ENCODE results near the gene ACIN1. TPM values are rescaled to one million over a fixed set of nuclear protein-coding genes. Genes with fewer than 3 reads are reported as not detected.

ACIN1 gene, protein sequence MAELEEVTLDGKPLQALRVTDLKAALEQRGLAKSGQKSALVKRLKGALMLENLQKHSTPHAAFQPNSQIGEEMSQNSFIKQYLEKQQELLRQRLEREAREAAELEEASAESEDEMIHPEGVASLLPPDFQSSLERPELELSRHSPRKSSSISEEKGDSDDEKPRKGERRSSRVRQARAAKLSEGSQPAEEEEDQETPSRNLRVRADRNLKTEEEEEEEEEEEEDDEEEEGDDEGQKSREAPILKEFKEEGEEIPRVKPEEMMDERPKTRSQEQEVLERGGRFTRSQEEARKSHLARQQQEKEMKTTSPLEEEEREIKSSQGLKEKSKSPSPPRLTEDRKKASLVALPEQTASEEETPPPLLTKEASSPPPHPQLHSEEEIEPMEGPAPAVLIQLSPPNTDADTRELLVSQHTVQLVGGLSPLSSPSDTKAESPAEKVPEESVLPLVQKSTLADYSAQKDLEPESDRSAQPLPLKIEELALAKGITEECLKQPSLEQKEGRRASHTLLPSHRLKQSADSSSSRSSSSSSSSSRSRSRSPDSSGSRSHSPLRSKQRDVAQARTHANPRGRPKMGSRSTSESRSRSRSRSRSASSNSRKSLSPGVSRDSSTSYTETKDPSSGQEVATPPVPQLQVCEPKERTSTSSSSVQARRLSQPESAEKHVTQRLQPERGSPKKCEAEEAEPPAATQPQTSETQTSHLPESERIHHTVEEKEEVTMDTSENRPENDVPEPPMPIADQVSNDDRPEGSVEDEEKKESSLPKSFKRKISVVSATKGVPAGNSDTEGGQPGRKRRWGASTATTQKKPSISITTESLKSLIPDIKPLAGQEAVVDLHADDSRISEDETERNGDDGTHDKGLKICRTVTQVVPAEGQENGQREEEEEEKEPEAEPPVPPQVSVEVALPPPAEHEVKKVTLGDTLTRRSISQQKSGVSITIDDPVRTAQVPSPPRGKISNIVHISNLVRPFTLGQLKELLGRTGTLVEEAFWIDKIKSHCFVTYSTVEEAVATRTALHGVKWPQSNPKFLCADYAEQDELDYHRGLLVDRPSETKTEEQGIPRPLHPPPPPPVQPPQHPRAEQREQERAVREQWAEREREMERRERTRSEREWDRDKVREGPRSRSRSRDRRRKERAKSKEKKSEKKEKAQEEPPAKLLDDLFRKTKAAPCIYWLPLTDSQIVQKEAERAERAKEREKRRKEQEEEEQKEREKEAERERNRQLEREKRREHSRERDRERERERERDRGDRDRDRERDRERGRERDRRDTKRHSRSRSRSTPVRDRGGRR
- 100 to 1,000 TPM; 166 to 167 TPM for total RNA-seq

- H3K36me3 Mint-ChIP-seq (ENCODE audit: low read depth): peaks cover 49% of the 10 kb centered on the region
- CTCF ChIA-PET: interaction anchor here (0.5 to 3.1 kb wide), 27 partner anchors 9 to 1639 kb away, joined by 3 to 40 read pairs (median 4); partner anchors contain the start of genes CDH24, CHD8, HAUS4 and HOMEZ
- H3K27ac Mint-ChIP-seq: no peak within 1 kb of the TSS
- peak; percentile 75 for DNase-seq
- no peaks in the 10 kb centered on the region for H3K27me3 Mint-ChIP-seq
- POLR2A ChIA-PET: interaction anchor here (0.6 to 3.6 kb wide), 34 partner anchors 9 to 536 kb away, joined by 3 to 37 read pairs (median 5); partner anchors contain the start of genes AJUBA, CDH24, HAUS4 and HOMEZ
- H3K9me3 Mint-ChIP-seq: no peaks in the 10 kb centered on the region
- no peak within 1 kb of the TSS for H3K4me3 Mint-ChIP-seq
- H3K4me1 Mint-ChIP-seq: peaks cover 37% of the 10 kb centered on the region
These were observed at the start of gene ACIN1 for GRCh38 chr14:23094666-23095195. ACIN1 (minus strand) TSS chr14:23095136; CDS start chr14:23095112, 24 bp downstream.

DNA sequence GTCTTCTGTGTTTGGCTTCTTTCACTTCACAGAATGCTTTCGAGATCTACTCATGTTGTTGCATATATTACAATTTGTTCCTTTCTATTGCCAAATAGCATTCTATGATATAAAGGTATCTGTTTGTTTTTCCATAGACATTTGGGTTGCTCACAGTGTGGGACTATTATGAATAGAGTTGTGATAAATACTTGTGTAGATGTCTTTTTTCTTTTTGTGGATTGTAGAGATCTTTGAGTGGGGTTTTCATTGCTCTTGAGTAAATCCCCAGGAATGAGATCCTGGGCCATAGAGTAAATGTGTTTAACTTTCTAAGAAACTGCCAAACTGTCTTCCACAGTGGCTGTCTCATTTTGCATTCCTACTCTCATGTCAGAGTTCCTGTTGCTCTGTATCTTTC is 49.0 kb upstream of the ACIN1 start:
- H3K4me3 Mint-ChIP-seq: no peak overlapping the region
- POLR2A ChIA-PET: interaction anchor here (1.1 kb wide), 1 partner anchor 24 kb away, joined by 3 read pairs; no protein-coding TSS in a partner anchor

GRCh38 chr14:23142826-23143225 is 47.9 kb upstream of the ACIN1 start:
- no peaks in the 10 kb centered on the region for H3K9me3 Mint-ChIP-seq
- CTCF ChIA-PET: interaction anchor here (3.3 kb wide), 1 partner anchor 23 kb away, joined by 10 read pairs; no protein-coding TSS in a partner anchor
- no peaks in the 10 kb centered on the region for H3K36me3 Mint-ChIP-seq (ENCODE audit: low read depth)
- peaks cover 6% of the 10 kb centered on the region for H3K4me1 Mint-ChIP-seq
- no peak overlapping the region for H3K27ac Mint-ChIP-seq
- DNase-seq: no peak
- H3K27me3 Mint-ChIP-seq: peaks cover 8% of the 10 kb centered on the region
- POLR2A ChIA-PET: interaction anchor here (1.1 kb wide), 1 partner anchor 23 kb away, joined by 3 read pairs; no protein-coding TSS in a partner anchor
- H3K4me3 Mint-ChIP-seq: no peak overlapping the region

More for the DNA sequence above, 49.0 kb upstream of the ACIN1 start:
- H3K27me3 Mint-ChIP-seq: peaks cover 8% of the 10 kb centered on the region
- no peak overlapping the region for H3K27ac Mint-ChIP-seq
- H3K36me3 Mint-ChIP-seq (ENCODE audit: low read depth): no peaks in the 10 kb centered on the region
- peaks cover 6% of the 10 kb centered on the region for H3K4me1 Mint-ChIP-seq
- CTCF ChIA-PET: interaction anchor here (0.6 to 3.3 kb wide), 2 partner anchors 23 to 24 kb away, joined by 4 to 10 read pairs; no protein-coding TSS in a partner anchor
- H3K9me3 Mint-ChIP-seq: no peaks in the 10 kb centered on the region
- DNase-seq: no peak

- ChIA-PET POLR2A (no interaction called here), CTCF (interaction anchor here (3.3 kb wide), 1 partner anchor 22 kb away, joined by 10 read pairs; no protein-coding TSS in a partner anchor)
- no peak overlapping the region for H3K27ac Mint-ChIP-seq
- H3K4me3 Mint-ChIP-seq: no peak overlapping the region
- H3K36me3 Mint-ChIP-seq (ENCODE audit: low read depth): no peaks in the 10 kb centered on the region
- H3K9me3 Mint-ChIP-seq: no peaks in the 10 kb centered on the region
- DNase-seq: no peak
- H3K27me3 Mint-ChIP-seq: peaks cover 4% of the 10 kb centered on the region
- H3K4me1 Mint-ChIP-seq: peaks cover 4% of the 10 kb centered on the region
These were observed 46.9 kb upstream of the ACIN1 start for GRCh38 chr14:23141706-23142444.

DNA sequence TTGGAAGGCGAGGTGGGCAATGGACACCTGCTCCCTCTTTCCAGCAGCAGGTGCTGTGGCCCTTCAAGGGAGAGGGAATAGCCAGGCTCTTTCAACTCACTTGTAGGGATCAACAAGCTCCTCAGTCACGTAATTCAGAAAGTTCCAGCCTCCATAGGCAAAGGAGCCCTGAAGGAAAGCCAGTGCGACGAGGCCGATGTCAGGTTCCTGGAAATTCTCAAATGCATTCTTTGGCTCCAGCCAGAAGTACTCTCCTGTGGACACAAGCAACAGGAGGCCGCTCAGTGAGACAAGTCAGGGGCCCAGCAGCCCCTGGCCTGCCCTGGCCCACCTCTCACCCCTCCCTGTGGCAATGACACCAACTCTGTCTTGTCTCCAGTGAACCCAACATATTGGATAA is 45.4 kb upstream of the ACIN1 start:
- ChIA-PET CTCF (interaction anchor here (0.5 to 3.3 kb wide), 3 partner anchors 16 to 201 kb away, joined by 3 to 10 read pairs (median 4); no protein-coding TSS in a partner anchor), POLR2A (no interaction called here)

GRCh38 chr14:23139874-23140273 is 44.9 kb upstream of the ACIN1 start:
- no peak overlapping the region for H3K27ac Mint-ChIP-seq

More for the DNA sequence above, 45.4 kb upstream of the ACIN1 start:
- no peak for DNase-seq
- H3K4me1 Mint-ChIP-seq: no peaks in the 10 kb centered on the region
- H3K27me3 Mint-ChIP-seq: peaks cover 4% of the 10 kb centered on the region
- H3K36me3 Mint-ChIP-seq (ENCODE audit: low read depth): no peaks in the 10 kb centered on the region
- H3K27ac Mint-ChIP-seq: no peak overlapping the region
- no peak overlapping the region for H3K4me3 Mint-ChIP-seq
- no peaks in the 10 kb centered on the region for H3K9me3 Mint-ChIP-seq

DNA sequence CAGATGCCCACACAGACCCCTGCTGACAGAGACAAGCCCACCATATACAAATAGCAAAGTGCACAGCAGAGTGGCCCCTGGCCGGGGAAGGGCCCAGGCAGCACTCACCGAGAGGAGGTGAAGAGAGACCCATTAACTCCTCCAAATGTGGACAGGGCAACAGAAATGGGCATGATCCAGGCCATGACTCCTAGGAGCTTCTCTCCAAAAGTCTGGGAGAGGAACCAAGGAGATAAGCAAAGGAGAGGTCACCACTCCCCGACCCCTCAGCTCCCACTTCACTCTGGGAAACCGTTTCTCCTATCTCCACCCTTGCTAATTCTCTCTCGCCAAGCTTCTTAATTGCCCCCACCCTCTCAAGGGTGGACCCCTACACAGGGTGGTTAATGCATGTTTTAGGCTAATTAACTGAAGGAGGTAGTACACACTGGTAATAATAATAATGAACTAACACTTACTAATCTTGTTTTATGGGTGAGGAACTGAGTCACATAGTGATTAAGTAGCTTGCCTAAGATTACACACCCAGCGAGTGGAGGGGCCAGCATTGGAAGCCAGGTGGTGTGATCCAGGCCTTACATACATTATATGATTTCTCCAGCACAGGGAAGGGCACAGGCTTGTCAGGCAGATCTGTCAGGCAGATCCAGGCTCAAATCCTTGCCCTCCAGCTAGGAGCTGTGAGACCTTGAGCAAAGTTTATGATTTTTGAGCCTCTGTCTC is 43.0 kb upstream of the ACIN1 start:
- Mint-ChIP-seq H3K9me3 (no peaks in the 10 kb centered on the region), H3K27me3 (peaks cover 2% of the 10 kb centered on the region), H3K4me3 (no peak overlapping the region), H3K36me3 (ENCODE audit: low read depth) (no peaks in the 10 kb centered on the region), H3K4me1 (no peaks in the 10 kb centered on the region), H3K27ac (no peak overlapping the region)
- DNase-seq: no peak
- ChIA-PET CTCF (interaction anchor here (0.9 kb wide), 1 partner anchor 49 kb away, joined by 3 read pairs; no protein-coding TSS in a partner anchor), POLR2A (no interaction called here)

More at GRCh38 chr14:23139874-23140273, 44.9 kb upstream of the ACIN1 start:
- no peaks in the 10 kb centered on the region for H3K36me3 Mint-ChIP-seq (ENCODE audit: low read depth)
- no peak overlapping the region for H3K4me3 Mint-ChIP-seq
- ChIA-PET CTCF (no interaction called here), POLR2A (no interaction called here)
- DNase-seq: no peak
- no peaks in the 10 kb centered on the region for H3K4me1 Mint-ChIP-seq
- H3K9me3 Mint-ChIP-seq: no peaks in the 10 kb centered on the region
- H3K27me3 Mint-ChIP-seq: peaks cover 4% of the 10 kb centered on the region

GRCh38 chr14:23137192-23137812 is 42.4 kb upstream of the ACIN1 start:
- no peaks in the 10 kb centered on the region for H3K4me1 Mint-ChIP-seq
- no peak overlapping the region for H3K4me3 Mint-ChIP-seq
- ChIA-PET CTCF (interaction anchor here (0.9 kb wide), 1 partner anchor 50 kb away, joined by 3 read pairs; no protein-coding TSS in a partner anchor), POLR2A (no interaction called here)
- no peaks in the 10 kb centered on the region for H3K36me3 Mint-ChIP-seq (ENCODE audit: low read depth)
- H3K27me3 Mint-ChIP-seq: peaks cover 1% of the 10 kb centered on the region
- H3K9me3 Mint-ChIP-seq: no peaks in the 10 kb centered on the region
- DNase-seq: no peak
- no peak overlapping the region for H3K27ac Mint-ChIP-seq

- DNase-seq: no peak
- Mint-ChIP-seq H3K4me3 (no peak overlapping the region), H3K27ac (no peak overlapping the region), H3K4me1 (no peaks in the 10 kb centered on the region), H3K9me3 (no peaks in the 10 kb centered on the region), H3K27me3 (no peaks in the 10 kb centered on the region), H3K36me3 (ENCODE audit: low read depth) (no peaks in the 10 kb centered on the region)
- POLR2A ChIA-PET: no interaction called here
- CTCF ChIA-PET: no interaction called here
These were observed 41.7 kb upstream of the ACIN1 start for GRCh38 chr14:23136566-23137133.

DNA sequence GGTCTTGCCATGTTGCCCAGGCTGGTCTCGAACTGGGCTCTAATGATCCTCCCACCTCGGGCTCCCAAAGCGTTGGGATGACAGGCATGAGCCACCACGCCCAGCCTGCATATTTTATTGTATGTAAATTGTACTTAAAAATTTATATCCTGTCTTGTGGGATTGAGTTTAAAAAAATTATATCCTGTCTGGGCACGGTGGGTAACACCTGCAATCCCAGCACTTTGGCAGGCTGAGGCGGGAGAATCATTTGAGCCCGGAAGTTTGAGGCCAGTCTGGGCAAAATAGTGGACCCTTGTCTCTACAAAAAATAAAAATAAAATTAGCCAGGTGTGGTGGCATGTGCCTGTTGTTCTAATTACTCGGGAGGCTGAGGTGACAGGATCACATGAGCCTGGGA is 38.0 kb upstream of the ACIN1 start:
- peaks cover 11% of the 10 kb centered on the region for H3K4me1 Mint-ChIP-seq
- H3K27me3 Mint-ChIP-seq: peaks cover 7% of the 10 kb centered on the region
- DNase-seq: no peak
- H3K27ac Mint-ChIP-seq: no peak overlapping the region
- ChIA-PET POLR2A (no interaction called here), CTCF (interaction anchor here (0.6 kb wide), 1 partner anchor 169 kb away, joined by 3 read pairs; no protein-coding TSS in a partner anchor)
- peaks cover 1% of the 10 kb centered on the region for H3K9me3 Mint-ChIP-seq
- no peak overlapping the region for H3K4me3 Mint-ChIP-seq
- H3K36me3 Mint-ChIP-seq (ENCODE audit: low read depth): no peaks in the 10 kb centered on the region

Measured in activated CD4-positive, alpha-beta memory T cell treated with anti-CD3 and anti-CD28 coated beads, Interleukin-2, amount 10 ng/mL, durations not matched to agents 7 days and 5 days (primary cell).